MM.1S (cell line): Measurements from ENCODE around the gene KLK6.

Source experiments
- EZH2 ChIP-seq: fragments of 300-600 bp; sonication (generic); optimal IDR thresholded peaks from 2 replicates; pipeline ENCODE3; 2017; ENCODE audit warnings: low read depth, mild to moderate bottlenecking, antibody characterized with exemption, low read length, mixed read lengths
- TF ChIP-seq, protein P1 (sequence below): fragments of 300-600 bp; sonication (generic); IDR thresholded peaks from 2 replicates; pipeline ENCODE4 v1.5.1; 2016; ENCODE audit warnings: antibody characterized with exemption, low read length, mixed read lengths

DNA sequence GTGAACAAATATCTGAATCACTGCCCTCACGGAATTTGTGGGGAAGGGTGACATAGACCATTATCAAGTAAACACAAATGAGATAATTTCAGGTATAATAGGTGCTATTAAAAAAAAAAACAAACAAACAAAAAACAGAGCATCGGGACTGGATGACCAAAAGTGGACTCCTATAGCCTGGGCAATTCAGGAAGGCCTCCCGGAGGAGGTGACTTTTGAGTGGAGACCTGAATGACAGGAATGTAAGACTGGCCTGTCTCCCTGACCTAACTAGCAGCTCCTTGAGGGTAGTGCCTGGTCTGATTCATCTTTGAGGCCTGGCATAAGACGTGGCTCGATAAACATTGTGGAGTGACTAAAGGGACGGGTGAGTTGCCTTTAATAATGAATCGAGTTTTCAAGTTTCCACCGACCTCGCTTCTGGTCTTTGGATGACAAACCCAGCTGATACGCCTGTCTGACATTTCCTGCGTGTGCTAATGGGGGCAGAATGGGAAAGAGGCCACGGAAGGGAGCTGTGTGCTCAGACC, 43.3 kb upstream of the KLK6 start:
- TF ChIP-seq, protein P1, sequence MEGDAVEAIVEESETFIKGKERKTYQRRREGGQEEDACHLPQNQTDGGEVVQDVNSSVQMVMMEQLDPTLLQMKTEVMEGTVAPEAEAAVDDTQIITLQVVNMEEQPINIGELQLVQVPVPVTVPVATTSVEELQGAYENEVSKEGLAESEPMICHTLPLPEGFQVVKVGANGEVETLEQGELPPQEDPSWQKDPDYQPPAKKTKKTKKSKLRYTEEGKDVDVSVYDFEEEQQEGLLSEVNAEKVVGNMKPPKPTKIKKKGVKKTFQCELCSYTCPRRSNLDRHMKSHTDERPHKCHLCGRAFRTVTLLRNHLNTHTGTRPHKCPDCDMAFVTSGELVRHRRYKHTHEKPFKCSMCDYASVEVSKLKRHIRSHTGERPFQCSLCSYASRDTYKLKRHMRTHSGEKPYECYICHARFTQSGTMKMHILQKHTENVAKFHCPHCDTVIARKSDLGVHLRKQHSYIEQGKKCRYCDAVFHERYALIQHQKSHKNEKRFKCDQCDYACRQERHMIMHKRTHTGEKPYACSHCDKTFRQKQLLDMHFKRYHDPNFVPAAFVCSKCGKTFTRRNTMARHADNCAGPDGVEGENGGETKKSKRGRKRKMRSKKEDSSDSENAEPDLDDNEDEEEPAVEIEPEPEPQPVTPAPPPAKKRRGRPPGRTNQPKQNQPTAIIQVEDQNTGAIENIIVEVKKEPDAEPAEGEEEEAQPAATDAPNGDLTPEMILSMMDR, result no peak
- TF ChIP-seq EZH2, result no peak
